Activated CD8-positive, alpha-beta memory T cell treated with anti-CD3 and anti-CD28 coated beads for 4 hours (primary cell): ENCODE data around the gene SDK2.

Experiments used
- DNase-seq, 2 donors: peaks; one replicate each; pipeline ENCODE4 v3.0.0-alpha.2; 2020; ENCODE audit warnings: low read depth in 2 of 2

The SDK2 gene

GRCh38 chr17:73304971-73305812, 339.1 kb downstream of the SDK2 start:
- no peak for DNase-seq

- DNase-seq, result no peak
Observed at GRCh38 chr17:73304438-73304837, 339.8 kb downstream of the SDK2 start.

GRCh38 chr17:73302189-73302588, 342.1 kb downstream of the SDK2 start:
- DNase-seq, result no peak

- no peak for DNase-seq
Observed at GRCh38 chr17:73301369-73301768, 342.9 kb downstream of the SDK2 start.

GRCh38 chr17:73300392-73300791, 343.9 kb downstream of the SDK2 start:
- no peak for DNase-seq

- DNase-seq, result no peak
Observed at GRCh38 chr17:73297934-73298861, 346.0 kb downstream of the SDK2 start.

GRCh38 chr17:73293480-73293911, 350.7 kb downstream of the SDK2 start:
- DNase-seq, result no peak

GRCh38 chr17:73293031-73293430, 351.2 kb downstream of the SDK2 start:
- DNase-seq, result no peak

- DNase-seq, result no peak
Observed at GRCh38 chr17:73292031-73292531, 352.2 kb downstream of the SDK2 start.

- DNase-seq, result no peak
Observed at GRCh38 chr17:73291260-73291801, 352.9 kb downstream of the SDK2 start.

GRCh38 chr17:73290399-73291259, 353.6 kb downstream of the SDK2 start:
- no peak for DNase-seq

- DNase-seq, result no peak
Observed at GRCh38 chr17:73289549-73290254, 354.5 kb downstream of the SDK2 start.

- no peak for DNase-seq
Observed at GRCh38 chr17:73288534-73289302, 355.5 kb downstream of the SDK2 start.

- no peak for DNase-seq
Observed at GRCh38 chr17:73286863-73287296, 357.4 kb downstream of the SDK2 start.

- DNase-seq, result no peak
Observed at GRCh38 chr17:73285916-73286862, 358.1 kb downstream of the SDK2 start.

- no peak for DNase-seq
Observed at GRCh38 chr17:73285603-73285908, 358.7 kb downstream of the SDK2 start.

GRCh38 chr17:73284906-73285602, 359.2 kb downstream of the SDK2 start:
- DNase-seq, result no peak
